ENCODE results near the gene KRTAP5-3. TPM values are rescaled to one million over a fixed set of nuclear protein-coding genes. Genes with fewer than 3 reads are reported as not detected.
"Not testable (repeated sequence)": the region's sequence is repeated elsewhere in the genome, so short reads cannot be mapped to it uniquely, and the experiment has no call there.

KRTAP5-3 gene
- total RNA-seq, 1 donor from 2014 or later: not detected

- H3K4me3 ChIP-seq (ENCODE audit: low read depth, low read length): no peak overlapping the region
- no peak for DNase-seq (ENCODE audit: low read depth)
- TF ChIP-seq CTCF (conservative IDR thresholded peaks at IDR 0.05; ENCODE audit: low read depth, low read length): no peak
Measured at GRCh38 chr11:1600626-1601025, 7.6 kb downstream of the KRTAP5-3 start.

- H3K4me3 ChIP-seq (ENCODE audit: low read depth, low read length): no peak overlapping the region
- no peak for TF ChIP-seq CTCF (conservative IDR thresholded peaks at IDR 0.05; ENCODE audit: low read depth, low read length)
- DNase-seq (ENCODE audit: low read depth): no peak
Measured at GRCh38 chr11:1598816-1599215, 9.4 kb downstream of the KRTAP5-3 start.

GRCh38 chr11:1598406-1598805, 9.9 kb downstream of the KRTAP5-3 start:
- H3K4me3 ChIP-seq (ENCODE audit: low read depth, low read length); DNase-seq (ENCODE audit: low read depth): not testable (repeated sequence)

- DNase-seq (ENCODE audit: low read depth): no peak
Measured at GRCh38 chr11:1597994-1598380, 10.3 kb downstream of the KRTAP5-3 start, which contains the start of gene KRTAP5-2. Gene KRTAP5-2 (minus strand): TSS chr11:1598294. CDS start chr11:1598250, 44 bp downstream.

GRCh38 chr11:1597331-1597993, 10.8 kb downstream of the KRTAP5-3 start:
- no peak for DNase-seq (ENCODE audit: low read depth)
- H3K4me3 ChIP-seq (ENCODE audit: low read depth, low read length): no peak overlapping the region
- no peak for TF ChIP-seq CTCF (conservative IDR thresholded peaks at IDR 0.05; ENCODE audit: low read depth, low read length)

More at GRCh38 chr11:1597994-1598380, 10.3 kb downstream of the KRTAP5-3 start, which contains the start of gene KRTAP5-2:
- H3K4me3 ChIP-seq (ENCODE audit: low read depth, low read length): no peak within 1 kb of the TSS
- TF ChIP-seq CTCF (conservative IDR thresholded peaks at IDR 0.05; ENCODE audit: low read depth, low read length): no peak

GRCh38 chr11:1596576-1597121, 11.6 kb downstream of the KRTAP5-3 start:
- H3K4me3 ChIP-seq (ENCODE audit: low read depth, low read length); DNase-seq (ENCODE audit: low read depth): not testable (repeated sequence)

GRCh38 chr11:1595994-1596575, 12.2 kb downstream of the KRTAP5-3 start:
- not testable (repeated sequence) for H3K4me3 ChIP-seq (ENCODE audit: low read depth, low read length); DNase-seq (ENCODE audit: low read depth)

GRCh38 chr11:1592628-1593027, 15.6 kb downstream of the KRTAP5-3 start:
- H3K4me3 ChIP-seq (ENCODE audit: low read depth, low read length): no peak overlapping the region
- no peak for TF ChIP-seq CTCF (conservative IDR thresholded peaks at IDR 0.05; ENCODE audit: low read depth, low read length)
- no peak for DNase-seq (ENCODE audit: low read depth)

All from epithelial cell of proximal tubule (primary cell).